ENCODE measurements around the gene CCDC24.

CCDC24 gene

GRCh38 chr1:43963890-43964289 lies 27.5 kb upstream of the CCDC24 start:
- no peak for DNase-seq

- DNase-seq, result no peak
Observed at GRCh38 chr1:43965316-43965715, 26.1 kb upstream of the CCDC24 start.

- DNase-seq, result no peak
Observed at GRCh38 chr1:43968348-43968948, 23.0 kb upstream of the CCDC24 start.

GRCh38 chr1:43969416-43969745 lies 22.0 kb upstream of the CCDC24 start:
- no peak for DNase-seq

- peak; percentile 82 for DNase-seq
Observed at GRCh38 chr1:43969746-43970466, 21.5 kb upstream of the CCDC24 start, which contains the start of gene DPH2. Gene DPH2, plus strand, starts transcription at chr1:43970010. Its CDS starts 166 bp downstream, at chr1:43970176.

GRCh38 chr1:43970502-43970901 lies 20.9 kb upstream of the CCDC24 start:
- no peak for DNase-seq

- no peak for DNase-seq
Observed at GRCh38 chr1:43970911-43971310, 20.5 kb upstream of the CCDC24 start.

- DNase-seq, result no peak
Observed at GRCh38 chr1:43971336-43971980, 19.9 kb upstream of the CCDC24 start.

- no peak for DNase-seq
Observed at GRCh38 chr1:43973981-43974442, 17.4 kb upstream of the CCDC24 start.

- peak; percentile 18 for DNase-seq
Observed at GRCh38 chr1:43974443-43975248, 16.8 kb upstream of the CCDC24 start, which contains the start of gene ATP6V0B. Gene ATP6V0B, plus strand, starts transcription at chr1:43974960. Its CDS starts 81 bp downstream, at chr1:43975041.

- DNase-seq, result no peak
Observed at GRCh38 chr1:43975249-43975961, 16.0 kb upstream of the CCDC24 start.

GRCh38 chr1:43976045-43976444 lies 15.4 kb upstream of the CCDC24 start:
- DNase-seq, result no peak

GRCh38 chr1:43976890-43977289 lies 14.5 kb upstream of the CCDC24 start:
- DNase-seq, result no peak

GRCh38 chr1:43977376-43978263 lies 13.8 kb upstream of the CCDC24 start:
- DNase-seq, result no peak

GRCh38 chr1:43978264-43978550 lies 13.2 kb upstream of the CCDC24 start:
- no peak for DNase-seq

- DNase-seq, result no peak
Observed at GRCh38 chr1:43978551-43979260, 12.7 kb upstream of the CCDC24 start, which contains the start of gene B4GALT2. Gene B4GALT2, plus strand, starts transcription at chr1:43979210. Its CDS starts 1,951 bp downstream, at chr1:43981161.

GRCh38 chr1:43979261-43979527 lies 12.2 kb upstream of the CCDC24 start:
- DNase-seq, result no peak

GRCh38 chr1:43979528-43980254 lies 11.7 kb upstream of the CCDC24 start:
- no peak for DNase-seq

- no peak for DNase-seq
Observed at GRCh38 chr1:43980255-43981134, 10.9 kb upstream of the CCDC24 start.
